Stimulated activated naive CD8-positive, alpha-beta T cell treated with anti-CD3 and anti-CD28 coated beads, Interleukin-15, Interleukin-2, amounts not matched to agents 100 ng/mL and 50 ng/mL, for 24 hours (primary cell): ENCODE measurements around the gene ACTN2.

Source experiments
- H3K27ac Mint-ChIP-seq: one replicate; pipeline ENCODE4 v1.8.0; 2021; ENCODE audit warnings: mild to moderate bottlenecking, mixed read lengths
- H3K27me3 Mint-ChIP-seq: one replicate; pipeline ENCODE4 v1.8.0; 2021; ENCODE audit warnings: mixed read lengths
- H3K36me3 Mint-ChIP-seq: one replicate; pipeline ENCODE4 v1.8.0; 2021; ENCODE audit warnings: low read depth, mixed read lengths
- H3K4me1 Mint-ChIP-seq: one replicate; pipeline ENCODE4 v1.8.0; 2021; ENCODE audit warnings: low read depth, mixed read lengths
- H3K4me3 Mint-ChIP-seq: one replicate; pipeline ENCODE4 v1.8.0; 2021; ENCODE audit warnings: mild to moderate bottlenecking, mixed read lengths
- H3K9me3 Mint-ChIP-seq: one replicate; pipeline ENCODE4 v1.8.0; 2021; ENCODE audit warnings: mixed read lengths

The ACTN2 gene

DNA sequence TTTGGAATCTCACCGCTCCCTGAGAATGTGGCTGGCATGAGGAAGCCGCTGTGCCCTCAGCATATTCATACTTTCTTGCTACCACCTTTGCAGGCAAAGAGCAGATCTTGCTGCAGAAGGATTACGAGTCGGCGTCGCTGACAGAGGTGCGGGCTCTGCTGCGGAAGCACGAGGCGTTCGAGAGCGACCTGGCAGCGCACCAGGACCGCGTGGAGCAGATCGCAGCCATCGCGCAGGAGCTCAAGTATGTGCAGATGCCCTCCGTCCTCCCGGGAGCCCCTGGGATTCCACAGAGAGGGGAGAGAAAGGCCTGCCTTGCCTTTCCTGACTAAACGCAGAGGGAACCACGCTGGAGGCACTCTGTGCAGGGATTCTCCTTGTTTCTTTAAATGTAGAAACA lies 58.2 kb downstream of the ACTN2 start:
- no peak overlapping the region for H3K4me3 Mint-ChIP-seq
- H3K36me3 Mint-ChIP-seq = no peaks in the 10 kb centered on the region
- H3K27me3 Mint-ChIP-seq = peaks cover 2% of the 10 kb centered on the region
- H3K27ac Mint-ChIP-seq = no peak overlapping the region
- no peaks in the 10 kb centered on the region for H3K9me3 Mint-ChIP-seq
- H3K4me1 Mint-ChIP-seq = no peaks in the 10 kb centered on the region

DNA sequence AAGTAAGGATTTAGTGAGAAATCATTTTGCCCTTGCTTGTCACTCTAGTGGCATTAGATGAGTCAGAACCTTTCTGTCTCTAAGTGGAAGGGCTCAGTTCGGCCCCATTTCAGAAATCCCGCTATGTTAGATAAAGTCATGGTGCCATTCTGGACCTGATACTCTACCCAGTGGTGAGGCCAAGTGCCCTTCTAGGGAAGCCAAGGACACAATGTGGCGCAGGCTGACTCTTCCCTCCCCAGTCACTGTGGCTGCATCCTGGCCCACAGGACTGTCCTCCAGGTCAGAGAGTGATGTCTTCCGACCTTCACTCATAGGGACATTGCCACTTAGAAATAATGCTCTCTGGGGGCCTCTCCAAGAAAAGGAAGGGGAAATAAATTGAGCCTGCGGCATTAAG lies 60.5 kb downstream of the ACTN2 start:
- H3K9me3 Mint-ChIP-seq = no peaks in the 10 kb centered on the region
- H3K27me3 Mint-ChIP-seq = peaks cover 9% of the 10 kb centered on the region
- no peak overlapping the region for H3K27ac Mint-ChIP-seq
- no peaks in the 10 kb centered on the region for H3K4me1 Mint-ChIP-seq
- H3K4me3 Mint-ChIP-seq = no peak overlapping the region
- no peaks in the 10 kb centered on the region for H3K36me3 Mint-ChIP-seq

DNA sequence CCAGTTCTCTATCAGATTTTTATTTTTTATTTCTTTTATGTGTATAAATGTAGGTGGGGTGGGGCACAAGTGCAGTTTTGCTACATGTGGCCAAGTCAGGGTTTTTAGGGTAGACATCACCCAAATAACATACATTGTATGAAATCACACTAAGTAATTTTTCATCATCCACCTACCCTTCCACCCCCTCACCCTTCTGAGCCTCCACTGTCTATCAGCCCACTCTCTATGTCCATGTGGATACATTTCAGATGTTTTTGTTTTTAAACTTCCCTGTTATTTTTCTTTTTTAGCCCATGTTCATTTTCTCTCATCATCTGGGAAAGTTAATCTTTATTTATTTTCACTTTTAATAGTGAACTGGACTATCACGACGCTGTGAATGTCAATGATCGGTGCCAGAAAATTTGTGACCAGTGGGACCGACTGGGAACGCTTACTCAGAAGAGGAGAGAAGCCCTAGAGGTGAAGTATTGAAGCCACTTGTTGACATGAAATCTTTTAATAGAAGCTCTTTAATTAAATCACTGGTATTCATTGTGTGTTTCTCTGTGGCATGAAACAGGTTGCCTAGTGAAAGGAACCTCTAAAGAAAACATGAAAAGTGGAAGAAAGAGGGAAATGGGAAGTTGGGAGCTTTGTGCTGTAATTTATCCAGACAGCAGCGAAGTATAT lies 61.1 kb downstream of the ACTN2 start:
- no peak overlapping the region for H3K4me3 Mint-ChIP-seq
- H3K4me1 Mint-ChIP-seq = no peaks in the 10 kb centered on the region
- no peaks in the 10 kb centered on the region for H3K36me3 Mint-ChIP-seq
- H3K27me3 Mint-ChIP-seq = peaks cover 9% of the 10 kb centered on the region
- H3K9me3 Mint-ChIP-seq = no peaks in the 10 kb centered on the region
- no peak overlapping the region for H3K27ac Mint-ChIP-seq

- H3K9me3 Mint-ChIP-seq = no peaks in the 10 kb centered on the region
- H3K4me3 Mint-ChIP-seq = no peak overlapping the region
- no peaks in the 10 kb centered on the region for H3K36me3 Mint-ChIP-seq
These were observed 62.1 kb downstream of the ACTN2 start for GRCh38 chr1:236748268-236748870.

DNA sequence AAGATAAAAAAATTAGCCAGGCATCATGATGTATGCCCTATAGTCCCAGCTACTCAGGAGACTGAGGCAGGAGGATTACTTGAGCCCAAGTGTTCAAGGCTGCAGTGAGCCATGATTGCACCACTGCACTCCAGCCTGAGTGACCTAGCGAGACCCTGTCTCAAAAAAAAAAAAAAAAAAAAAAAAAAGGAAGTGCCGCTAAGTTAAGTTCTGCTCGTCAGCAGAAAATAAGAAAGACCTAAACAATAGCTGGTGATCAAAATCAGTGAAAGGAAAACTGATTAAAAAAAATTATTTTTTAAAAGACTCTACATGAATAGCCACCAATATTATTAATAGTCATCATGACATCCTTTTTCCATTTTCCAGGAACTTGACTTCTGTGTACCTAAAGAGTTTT lies 64.6 kb downstream of the ACTN2 start:
- Mint-ChIP-seq H3K9me3 (no peaks in the 10 kb centered on the region), H3K4me3 (no peak overlapping the region), H3K4me1 (no peaks in the 10 kb centered on the region), H3K36me3 (no peaks in the 10 kb centered on the region), H3K27ac (no peak overlapping the region), H3K27me3 (peaks cover 9% of the 10 kb centered on the region)

More at GRCh38 chr1:236748268-236748870, 62.1 kb downstream of the ACTN2 start:
- no peaks in the 10 kb centered on the region for H3K4me1 Mint-ChIP-seq
- H3K27ac Mint-ChIP-seq = no peak overlapping the region
- peaks cover 9% of the 10 kb centered on the region for H3K27me3 Mint-ChIP-seq

DNA sequence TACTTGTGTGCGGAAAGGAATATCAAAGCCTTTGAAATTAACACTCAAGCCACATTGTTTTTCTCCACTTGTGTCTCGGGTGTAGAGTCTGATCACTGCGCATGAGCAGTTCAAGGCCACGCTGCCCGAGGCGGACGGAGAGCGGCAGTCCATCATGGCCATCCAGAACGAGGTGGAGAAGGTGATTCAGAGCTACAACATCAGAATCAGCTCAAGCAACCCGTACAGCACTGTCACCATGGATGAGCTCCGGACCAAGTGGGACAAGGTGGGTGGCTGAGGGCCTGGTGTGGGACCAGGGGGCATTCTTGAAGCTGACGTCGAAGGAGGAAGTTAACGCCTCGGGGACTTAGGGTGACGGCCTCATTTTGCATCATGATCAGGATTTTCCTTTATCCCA lies 65.1 kb downstream of the ACTN2 start:
- H3K27me3 Mint-ChIP-seq = peaks cover 9% of the 10 kb centered on the region
- H3K36me3 Mint-ChIP-seq = no peaks in the 10 kb centered on the region
- H3K4me3 Mint-ChIP-seq = no peak overlapping the region
- H3K9me3 Mint-ChIP-seq = no peaks in the 10 kb centered on the region
- no peaks in the 10 kb centered on the region for H3K4me1 Mint-ChIP-seq
- no peak overlapping the region for H3K27ac Mint-ChIP-seq

- Mint-ChIP-seq H3K9me3 (no peaks in the 10 kb centered on the region), H3K4me1 (no peaks in the 10 kb centered on the region), H3K36me3 (no peaks in the 10 kb centered on the region), H3K27me3 (peaks cover 9% of the 10 kb centered on the region), H3K27ac (no peak overlapping the region), H3K4me3 (no peak overlapping the region)
These were observed 65.6 kb downstream of the ACTN2 start for GRCh38 chr1:236751935-236752334.

DNA sequence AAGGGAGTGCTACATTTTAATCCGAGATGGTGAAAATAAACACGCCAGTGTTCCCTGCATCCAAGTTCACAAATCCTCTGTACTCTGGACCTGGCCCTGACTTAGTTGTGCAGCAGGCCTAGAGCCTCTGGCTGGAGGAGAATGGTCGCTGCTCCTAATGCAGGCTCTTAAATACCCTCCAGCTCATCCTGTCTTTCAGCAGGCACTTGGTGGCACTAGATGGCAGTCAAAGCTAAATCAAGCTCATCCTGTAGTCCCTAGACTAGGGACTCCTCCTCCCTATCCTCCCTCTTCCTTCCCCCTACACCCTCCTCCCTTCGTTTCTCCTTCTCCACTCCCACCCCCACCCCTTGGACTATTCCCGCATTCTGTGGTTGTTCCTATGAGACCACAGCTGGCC lies 67.2 kb downstream of the ACTN2 start:
- Mint-ChIP-seq H3K9me3 (no peaks in the 10 kb centered on the region), H3K27me3 (peaks cover 9% of the 10 kb centered on the region), H3K36me3 (no peaks in the 10 kb centered on the region), H3K4me1 (no peaks in the 10 kb centered on the region), H3K27ac (no peak overlapping the region), H3K4me3 (no peak overlapping the region)

DNA sequence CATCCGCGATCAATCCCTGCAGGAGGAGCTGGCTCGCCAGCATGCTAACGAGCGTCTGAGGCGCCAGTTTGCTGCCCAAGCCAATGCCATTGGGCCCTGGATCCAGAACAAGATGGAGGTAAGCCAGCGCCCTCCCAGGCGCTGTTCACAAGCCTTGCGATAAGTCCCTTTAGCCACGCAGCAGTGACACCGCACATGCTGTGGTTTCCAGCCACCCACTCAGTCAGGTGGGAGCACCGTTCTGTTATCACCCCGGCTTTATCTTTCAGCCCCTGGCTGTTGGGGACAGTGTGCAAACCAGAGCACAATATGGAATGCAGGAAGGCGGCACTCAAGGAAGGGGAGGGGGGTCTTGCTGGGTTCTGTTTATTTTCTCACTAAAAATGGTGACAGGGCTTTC lies 67.7 kb downstream of the ACTN2 start:
- no peaks in the 10 kb centered on the region for H3K9me3 Mint-ChIP-seq
- H3K27ac Mint-ChIP-seq = no peak overlapping the region
- H3K36me3 Mint-ChIP-seq = no peaks in the 10 kb centered on the region
- no peaks in the 10 kb centered on the region for H3K4me1 Mint-ChIP-seq
- H3K27me3 Mint-ChIP-seq = peaks cover 9% of the 10 kb centered on the region
- H3K4me3 Mint-ChIP-seq = no peak overlapping the region

DNA sequence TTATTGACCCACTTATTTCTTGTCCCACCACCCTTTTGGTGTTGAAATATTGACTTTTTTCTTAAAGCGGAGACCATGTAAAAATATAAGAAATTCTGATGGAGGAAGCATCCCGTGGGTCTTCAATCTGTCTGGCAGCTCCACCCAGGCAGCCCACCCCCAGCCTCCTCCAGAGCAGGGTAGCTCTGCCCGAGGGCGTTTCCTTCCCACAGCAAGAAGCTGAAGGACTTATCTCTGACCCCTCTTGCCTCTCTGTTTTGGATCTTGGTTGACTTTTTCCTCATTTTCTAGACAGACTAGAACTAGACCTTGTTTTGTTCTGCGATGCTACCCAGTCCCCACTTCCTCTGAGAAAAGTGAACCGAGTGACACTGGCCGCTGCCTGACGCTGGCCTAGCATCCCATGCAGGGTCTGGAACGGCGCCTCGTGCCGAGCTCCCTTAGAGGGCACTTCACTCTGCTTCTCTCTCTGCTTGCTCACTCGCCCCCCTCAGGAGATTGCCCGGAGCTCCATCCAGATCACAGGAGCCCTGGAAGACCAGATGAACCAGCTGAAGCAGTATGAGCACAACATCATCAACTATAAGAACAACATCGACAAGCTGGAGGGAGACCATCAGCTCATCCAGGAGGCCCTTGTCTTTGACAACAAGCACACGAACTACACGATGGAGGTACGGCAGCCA lies 68.4 kb downstream of the ACTN2 start:
- no peaks in the 10 kb centered on the region for H3K4me1 Mint-ChIP-seq

DNA sequence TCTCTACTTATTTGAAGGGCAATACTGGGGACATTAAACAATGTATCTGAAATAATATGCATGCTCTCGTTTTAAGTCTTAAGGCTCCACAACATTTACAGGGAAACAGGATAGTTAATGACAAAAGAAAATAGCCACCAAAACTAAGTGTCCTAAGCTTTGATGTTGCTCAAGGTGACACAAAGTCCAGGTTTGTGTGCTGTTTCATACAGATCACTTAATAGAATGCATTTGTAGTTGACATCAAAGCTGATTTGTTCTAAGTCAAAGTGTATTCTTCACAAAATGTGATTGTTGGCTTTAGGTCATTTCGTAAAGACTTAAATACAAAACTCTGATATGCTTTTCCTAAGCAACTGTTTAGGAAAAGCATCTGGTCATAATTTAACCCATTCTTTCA lies 71.3 kb downstream of the ACTN2 start:
- Mint-ChIP-seq H3K4me3 (no peak overlapping the region), H3K36me3 (no peaks in the 10 kb centered on the region), H3K27me3 (no peaks in the 10 kb centered on the region), H3K4me1 (no peaks in the 10 kb centered on the region), H3K27ac (no peak overlapping the region), H3K9me3 (no peaks in the 10 kb centered on the region)

More for the DNA sequence above, 68.4 kb downstream of the ACTN2 start:
- no peak overlapping the region for H3K4me3 Mint-ChIP-seq
- H3K27me3 Mint-ChIP-seq = peaks cover 9% of the 10 kb centered on the region
- no peaks in the 10 kb centered on the region for H3K36me3 Mint-ChIP-seq
- H3K9me3 Mint-ChIP-seq = no peaks in the 10 kb centered on the region
- H3K27ac Mint-ChIP-seq = no peak overlapping the region

- Mint-ChIP-seq H3K27ac (no peak overlapping the region), H3K27me3 (peaks cover 3% of the 10 kb centered on the region), H3K4me1 (no peaks in the 10 kb centered on the region), H3K36me3 (no peaks in the 10 kb centered on the region), H3K9me3 (no peaks in the 10 kb centered on the region), H3K4me3 (no peak overlapping the region)
These were observed 73.1 kb downstream of the ACTN2 start for GRCh38 chr1:236759252-236759859.

DNA sequence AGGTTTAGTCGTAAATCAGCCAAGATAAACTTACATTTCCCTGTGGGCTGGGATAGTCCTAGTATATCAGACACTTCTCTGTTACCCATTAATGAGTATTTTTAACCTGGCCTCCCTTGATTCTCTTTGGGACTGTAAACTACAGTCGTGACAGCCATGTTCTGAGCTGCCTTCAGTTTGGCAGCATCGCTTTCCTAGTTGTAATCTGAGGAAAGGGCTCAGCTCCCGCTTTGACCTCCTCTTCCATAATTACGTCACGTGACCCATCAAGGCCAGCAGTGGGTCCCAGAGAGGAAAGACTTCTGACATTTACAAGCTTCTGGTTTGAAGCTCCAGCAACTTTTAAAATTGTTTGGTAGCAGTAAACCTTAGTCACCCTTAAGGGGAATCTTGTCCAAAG lies 74.2 kb downstream of the ACTN2 start:
- H3K4me1 Mint-ChIP-seq = no peaks in the 10 kb centered on the region
- no peaks in the 10 kb centered on the region for H3K9me3 Mint-ChIP-seq
- H3K4me3 Mint-ChIP-seq = no peak overlapping the region

GRCh38 chr1:236760986-236761385 lies 74.7 kb downstream of the ACTN2 start:
- H3K4me3 Mint-ChIP-seq = no peak overlapping the region
- H3K27ac Mint-ChIP-seq = no peak overlapping the region
- H3K27me3 Mint-ChIP-seq = peaks cover 10% of the 10 kb centered on the region
- H3K36me3 Mint-ChIP-seq = no peaks in the 10 kb centered on the region
- H3K9me3 Mint-ChIP-seq = no peaks in the 10 kb centered on the region
- no peaks in the 10 kb centered on the region for H3K4me1 Mint-ChIP-seq

More for the DNA sequence above, 74.2 kb downstream of the ACTN2 start:
- H3K27ac Mint-ChIP-seq = no peak overlapping the region
- H3K36me3 Mint-ChIP-seq = no peaks in the 10 kb centered on the region
- H3K27me3 Mint-ChIP-seq = peaks cover 6% of the 10 kb centered on the region

- Mint-ChIP-seq H3K4me3 (no peak overlapping the region), H3K27ac (no peak overlapping the region), H3K27me3 (peaks cover 10% of the 10 kb centered on the region), H3K36me3 (no peaks in the 10 kb centered on the region), H3K4me1 (no peaks in the 10 kb centered on the region), H3K9me3 (no peaks in the 10 kb centered on the region)
These were observed 75.3 kb downstream of the ACTN2 start for GRCh38 chr1:236761397-236762132.
